NCI-H345 (cell line): ENCODE data around the gene QRFP.

Source experiments
- DNase-seq: peaks from one replicate; lab custom pipeline; 2025; lab: John Stamatoyannopoulos, UW

The QRFP gene, protein sequence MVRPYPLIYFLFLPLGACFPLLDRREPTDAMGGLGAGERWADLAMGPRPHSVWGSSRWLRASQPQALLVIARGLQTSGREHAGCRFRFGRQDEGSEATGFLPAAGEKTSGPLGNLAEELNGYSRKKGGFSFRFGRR

DNA sequence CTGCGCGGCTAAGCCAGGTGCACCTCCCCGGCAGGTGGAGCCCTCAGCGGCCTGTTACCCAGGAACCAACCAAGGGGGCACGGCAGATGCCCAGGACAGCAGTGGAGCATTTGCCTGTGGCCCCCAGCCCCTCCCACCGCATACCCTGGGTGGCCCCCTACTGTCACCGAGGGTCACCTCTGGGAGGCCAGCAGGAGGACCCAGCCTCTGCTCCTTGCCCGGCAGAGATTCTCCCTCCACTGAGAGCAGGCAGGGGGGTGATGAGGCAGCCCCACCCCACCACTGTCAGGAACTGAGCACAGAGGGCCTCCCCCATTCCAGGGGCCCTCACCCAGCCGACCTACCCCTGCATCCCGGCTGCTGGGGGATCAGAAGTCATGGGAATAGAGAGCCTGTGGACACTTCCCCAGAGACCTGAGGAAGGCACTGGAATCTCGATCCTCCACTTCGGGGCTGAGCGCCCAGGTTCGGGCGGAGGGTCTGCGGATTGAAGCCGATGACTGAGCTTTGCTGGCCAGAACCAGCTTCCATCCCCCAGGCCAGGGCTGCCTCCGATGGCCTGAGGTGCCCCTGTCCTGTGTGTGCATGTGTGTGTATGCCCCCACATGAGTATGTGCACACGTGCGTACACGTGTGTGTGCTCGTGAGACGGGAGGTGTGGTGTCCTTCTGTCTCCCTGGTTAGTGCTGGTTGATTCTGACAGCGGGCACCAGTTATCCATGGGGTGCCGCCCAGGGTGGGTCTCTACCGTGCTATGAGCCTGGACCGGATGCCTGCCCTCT lies at the start of gene QRFP:
TSS of gene QRFP (minus strand) at position 580 of the 782 bp plus-strand sequence. CDS start 2,974 bp downstream, outside the sequence.
- no peak for DNase-seq

DNA sequence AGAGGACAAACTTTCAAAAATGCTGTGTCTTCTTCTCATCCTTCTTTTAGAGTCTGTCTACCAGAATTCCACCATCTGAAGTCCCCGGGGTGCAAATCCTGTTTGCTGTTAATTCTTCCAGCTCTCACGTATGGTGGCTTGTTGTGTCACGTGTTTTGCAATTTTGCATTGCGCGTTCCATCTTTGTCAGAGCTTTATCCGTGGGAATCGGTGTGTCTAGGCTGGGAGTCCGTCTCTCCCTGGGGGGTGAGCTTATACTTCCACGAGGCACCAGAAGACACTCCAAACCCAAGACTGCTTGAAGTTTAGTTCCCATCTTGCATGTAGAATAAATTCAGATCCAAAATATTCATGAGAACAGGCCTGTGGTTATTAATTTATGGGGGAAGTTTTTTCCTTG lies 48.6 kb upstream of the QRFP start:
- DNase-seq = no peak

DNA sequence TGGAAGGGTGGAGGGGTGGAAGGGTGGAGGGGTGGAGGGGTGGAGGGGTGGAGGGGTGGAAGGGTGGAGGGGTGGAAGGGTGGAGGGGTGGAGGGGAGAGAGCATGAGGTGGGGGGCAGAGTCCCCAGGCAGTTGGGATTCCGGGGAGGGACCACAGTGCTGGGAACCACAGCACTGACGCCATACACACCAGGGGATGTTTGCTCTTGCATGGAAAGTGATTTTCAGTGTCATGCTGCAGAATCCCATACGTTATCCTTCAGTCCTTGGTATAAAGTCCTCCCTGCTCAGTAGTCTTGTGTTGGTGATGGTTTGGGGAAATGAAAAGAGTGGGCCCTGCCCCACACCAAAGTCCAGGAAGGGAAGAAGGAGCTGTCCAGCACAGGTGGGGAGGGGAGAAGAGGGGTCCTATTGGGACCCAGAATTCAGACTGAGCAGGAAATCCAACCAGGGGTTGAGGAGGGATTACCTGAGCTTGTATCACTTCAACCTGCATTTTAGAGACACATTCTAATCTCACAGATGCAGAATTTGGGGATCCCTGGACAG lies 48.0 kb upstream of the QRFP start:
- peak; percentile 35 for DNase-seq

DNA sequence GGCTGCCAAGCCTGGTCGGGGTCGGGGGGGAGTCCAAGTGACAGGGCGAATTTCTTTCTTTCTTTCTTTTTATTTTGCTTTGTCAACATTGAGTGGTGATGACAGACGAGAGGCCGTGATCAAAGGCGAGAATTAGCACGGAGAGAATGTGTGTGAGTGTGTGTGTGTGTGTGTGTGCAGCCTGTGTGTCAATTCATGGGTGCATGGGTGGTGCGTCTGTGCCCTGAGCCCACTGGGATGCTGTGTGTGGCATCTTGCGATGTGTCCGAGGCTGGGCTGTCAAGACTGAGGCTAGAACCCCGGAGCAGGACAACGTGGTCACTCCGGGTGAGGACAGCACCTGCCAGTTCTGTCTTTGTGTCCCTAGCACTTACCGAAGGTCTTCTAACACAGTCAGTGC lies 47.2 kb upstream of the QRFP start:
- no peak for DNase-seq

DNA sequence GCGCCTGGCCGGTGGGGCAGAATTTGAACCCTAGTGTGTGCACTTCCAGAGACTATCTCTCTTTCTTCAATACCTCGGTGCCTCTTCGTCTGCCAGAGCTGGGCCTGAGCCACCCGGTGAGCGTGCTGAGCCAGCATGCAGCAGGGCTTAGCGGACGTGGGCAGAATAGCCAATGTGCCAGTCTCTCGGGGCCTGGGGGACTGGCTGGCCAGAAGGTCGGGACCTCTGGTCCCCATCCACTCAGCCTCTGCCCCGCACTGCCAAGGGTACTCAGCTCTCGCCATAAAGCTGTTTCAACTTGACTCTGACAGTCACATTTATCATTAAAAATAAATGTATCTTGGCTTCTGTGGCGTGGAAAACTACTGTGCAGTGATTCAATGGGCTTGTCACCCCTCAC lies 46.6 kb upstream of the QRFP start:
- DNase-seq = no peak

DNA sequence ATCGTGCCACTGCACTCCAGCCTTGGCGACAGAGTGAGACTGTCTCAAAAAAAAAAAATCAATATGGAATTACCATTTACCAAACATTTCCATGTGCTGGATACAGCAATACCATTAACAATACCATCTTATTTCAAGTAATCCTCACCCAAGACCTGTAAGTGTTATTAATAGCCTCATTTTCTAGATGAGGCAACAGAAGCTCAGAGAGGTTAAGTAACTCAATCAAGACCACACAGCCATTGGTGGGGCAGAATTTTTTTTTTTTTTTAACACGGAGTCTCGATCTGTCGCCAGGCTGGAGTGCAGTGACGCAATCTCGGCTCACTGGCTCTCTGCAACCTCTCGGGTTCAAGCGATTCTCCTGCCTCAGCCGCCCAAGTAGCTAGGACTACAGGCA lies 46.1 kb upstream of the QRFP start:
- no peak for DNase-seq

DNA sequence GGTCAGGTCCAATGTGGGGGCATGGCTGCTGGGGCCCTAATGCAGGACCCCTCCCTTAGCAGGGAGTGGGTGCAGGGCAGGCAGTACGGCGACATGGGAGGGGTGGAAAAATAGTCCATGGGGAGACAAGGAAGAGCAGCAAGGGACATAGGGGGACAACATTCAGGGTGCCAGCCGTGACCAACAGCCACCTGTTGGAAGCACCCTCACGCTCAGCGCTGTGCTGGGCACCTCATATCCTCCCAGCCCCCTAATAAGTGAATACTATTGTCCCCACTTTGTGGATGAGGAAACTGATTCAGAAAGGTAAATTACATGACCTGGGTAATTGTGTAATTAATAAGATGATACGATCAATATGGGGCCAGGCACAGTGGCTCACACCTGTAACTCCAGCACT lies 45.5 kb upstream of the QRFP start:
- DNase-seq = no peak

DNA sequence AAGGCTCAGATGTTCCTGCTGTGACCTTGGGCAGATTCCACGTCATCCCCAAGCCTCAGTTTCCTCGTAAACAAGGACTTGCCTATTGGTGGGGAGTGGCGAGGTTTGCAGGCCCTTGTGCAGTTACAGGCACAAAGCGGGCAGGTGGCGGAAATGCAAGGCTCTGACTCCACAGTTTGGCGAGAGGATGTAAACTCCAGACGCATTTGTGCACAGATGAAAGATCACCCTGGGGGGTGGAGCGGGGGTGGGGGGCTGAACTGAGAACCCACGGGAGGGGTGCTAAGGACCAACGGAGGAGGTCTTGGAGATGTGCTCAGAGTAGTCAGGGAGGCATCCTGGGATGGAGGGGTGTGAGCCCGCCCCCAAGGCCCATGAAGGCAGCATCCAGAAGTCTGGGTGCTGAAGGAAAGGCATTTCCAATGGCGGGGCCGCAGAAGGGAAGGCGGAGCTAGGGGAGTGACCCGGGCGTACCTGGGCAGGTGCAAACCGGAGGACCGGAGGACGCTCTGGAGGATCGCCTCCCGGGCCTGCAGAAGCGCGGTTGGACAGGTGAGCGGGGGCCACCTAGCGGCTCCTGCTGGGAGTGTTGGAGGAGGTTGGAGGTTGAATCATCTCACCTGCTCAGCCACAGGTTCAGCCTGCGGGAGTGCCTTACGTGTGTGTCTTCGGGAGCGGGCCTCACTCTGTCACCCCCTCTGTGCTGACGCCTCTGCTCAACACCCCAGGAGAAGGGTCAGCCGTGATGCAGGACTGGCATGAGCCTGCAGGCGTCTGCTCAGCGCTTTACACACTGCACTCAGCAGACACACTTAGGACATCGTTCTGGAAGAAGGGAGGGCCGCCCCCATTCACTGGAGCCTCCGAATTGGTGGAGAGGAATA lies 44.3 kb upstream of the QRFP start:
- peak; percentile 84 for DNase-seq

DNA sequence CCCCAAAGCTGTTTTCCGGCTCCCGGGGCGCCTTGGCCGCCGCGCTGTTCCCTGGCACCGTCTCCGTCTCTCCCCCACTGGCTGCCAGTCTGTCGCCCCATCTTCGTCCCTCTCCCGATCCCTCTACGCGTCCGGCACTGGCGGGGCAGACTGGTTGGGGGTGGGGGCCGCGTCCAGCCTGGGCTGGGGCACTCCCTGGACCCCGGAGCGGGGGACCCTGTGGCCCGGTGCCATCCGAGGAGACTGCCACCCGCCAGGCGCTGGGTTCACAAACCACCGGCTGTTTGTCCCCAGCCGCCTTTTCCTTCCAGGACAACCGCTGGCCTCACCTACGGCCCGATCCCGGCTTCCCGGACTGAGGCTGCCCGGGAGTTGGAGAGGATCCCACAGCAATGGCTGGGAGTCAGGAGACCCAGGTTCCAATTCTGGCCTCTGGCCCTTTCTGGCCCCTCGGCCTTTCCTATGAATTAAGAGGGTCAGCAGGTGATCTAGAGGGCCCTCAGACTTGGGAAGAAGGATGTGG lies 43.5 kb upstream of the QRFP start:
- DNase-seq = no peak

DNA sequence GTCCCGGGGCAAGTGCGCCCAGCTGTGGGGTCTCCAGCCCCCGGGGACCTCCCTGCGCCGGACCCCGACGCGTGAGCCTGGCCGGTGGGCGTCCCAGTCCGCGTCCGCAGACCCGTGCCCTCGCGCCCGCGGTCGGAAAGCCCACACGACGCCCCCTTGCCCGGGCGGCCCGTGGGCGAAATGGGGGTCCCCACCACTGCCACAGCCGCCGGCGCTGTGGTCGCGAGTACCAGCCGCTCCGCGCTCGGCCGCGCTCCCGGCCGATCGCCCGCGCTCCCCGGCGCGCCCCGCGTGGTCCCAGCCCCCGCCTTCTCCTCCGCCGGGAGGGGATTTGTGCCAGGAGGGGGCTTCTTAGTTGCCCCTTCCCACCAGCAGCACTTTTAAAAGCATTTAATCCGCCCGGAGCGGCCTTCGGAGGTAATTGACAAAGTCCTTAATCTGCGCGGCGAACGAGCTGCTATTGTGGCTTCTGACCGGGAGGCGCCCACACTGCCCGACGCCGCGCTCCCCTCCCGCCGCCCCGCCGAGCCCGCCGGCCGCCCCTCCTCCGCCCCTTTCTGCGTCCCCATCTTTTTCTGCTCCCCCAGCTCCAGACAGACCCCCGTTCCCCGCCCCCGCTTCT lies 42.9 kb upstream of the QRFP start:
- no peak for DNase-seq

DNA sequence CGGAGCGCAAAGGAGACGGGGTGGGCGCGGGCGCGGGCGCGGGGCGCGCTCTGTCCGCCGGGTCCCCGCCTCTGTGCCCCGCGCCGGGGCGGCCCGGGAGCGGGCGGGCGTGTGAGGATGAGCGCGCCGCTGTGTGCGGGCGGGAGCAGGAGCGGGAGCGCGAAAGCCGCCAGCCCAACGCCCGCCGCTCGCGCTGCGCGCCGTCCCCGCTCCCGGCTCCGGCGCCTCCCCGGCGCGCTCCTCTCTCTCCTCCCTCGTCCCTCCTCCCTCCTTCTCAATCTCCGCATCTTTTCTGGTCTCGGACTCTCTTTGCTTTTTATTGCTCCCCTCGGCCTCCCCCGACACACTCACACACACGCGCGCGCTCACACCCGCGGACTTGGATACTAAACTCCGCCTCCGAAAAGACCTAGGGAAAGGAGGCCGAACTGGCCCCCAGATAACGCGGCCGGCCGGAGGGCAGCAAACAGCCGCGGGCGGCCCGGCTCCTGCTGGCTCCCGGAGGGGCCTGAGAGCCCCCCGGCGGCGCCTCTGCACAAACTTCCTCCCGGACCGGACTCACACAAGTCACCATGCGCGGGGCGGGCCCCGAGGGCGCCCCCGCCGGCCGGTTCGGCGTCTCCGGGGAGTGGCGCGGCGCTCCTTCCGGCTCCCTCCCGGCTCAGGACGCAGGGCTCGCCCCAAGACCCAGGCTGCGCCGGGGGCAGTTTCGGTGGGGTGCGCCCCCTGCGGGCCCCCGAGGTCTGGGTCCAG lies 42.2 kb upstream of the QRFP start, which contains the start of gene FIBCD1:
TSS of gene FIBCD1 (minus strand) at position 596 of the 753 bp plus-strand sequence. CDS start 640 bp downstream, outside the sequence.
- DNase-seq = peak; percentile 8

DNA sequence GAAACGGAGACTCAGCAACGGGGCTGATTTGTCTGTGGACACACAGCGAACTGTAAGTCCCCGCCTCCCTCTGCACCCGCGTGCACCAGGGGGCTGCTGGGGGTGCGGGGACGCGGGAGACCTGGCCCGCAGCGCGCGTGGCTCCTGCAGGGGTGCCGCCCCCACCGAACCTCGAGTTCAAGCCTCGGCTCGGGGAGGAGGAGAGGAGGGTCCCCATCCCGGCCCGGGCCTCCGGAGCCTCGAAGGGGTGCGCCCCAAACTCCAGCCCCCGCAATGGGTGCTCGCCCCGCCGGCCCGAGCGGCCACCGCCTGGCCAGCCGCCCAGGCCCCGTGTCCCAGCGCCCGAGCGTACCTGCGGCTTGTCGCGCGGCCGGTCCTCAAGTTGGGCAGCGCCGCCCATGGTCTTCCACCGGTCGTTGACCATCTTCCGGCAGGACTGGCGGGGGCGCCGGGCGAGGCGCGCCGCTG lies 41.6 kb upstream of the QRFP start:
- no peak for DNase-seq

DNA sequence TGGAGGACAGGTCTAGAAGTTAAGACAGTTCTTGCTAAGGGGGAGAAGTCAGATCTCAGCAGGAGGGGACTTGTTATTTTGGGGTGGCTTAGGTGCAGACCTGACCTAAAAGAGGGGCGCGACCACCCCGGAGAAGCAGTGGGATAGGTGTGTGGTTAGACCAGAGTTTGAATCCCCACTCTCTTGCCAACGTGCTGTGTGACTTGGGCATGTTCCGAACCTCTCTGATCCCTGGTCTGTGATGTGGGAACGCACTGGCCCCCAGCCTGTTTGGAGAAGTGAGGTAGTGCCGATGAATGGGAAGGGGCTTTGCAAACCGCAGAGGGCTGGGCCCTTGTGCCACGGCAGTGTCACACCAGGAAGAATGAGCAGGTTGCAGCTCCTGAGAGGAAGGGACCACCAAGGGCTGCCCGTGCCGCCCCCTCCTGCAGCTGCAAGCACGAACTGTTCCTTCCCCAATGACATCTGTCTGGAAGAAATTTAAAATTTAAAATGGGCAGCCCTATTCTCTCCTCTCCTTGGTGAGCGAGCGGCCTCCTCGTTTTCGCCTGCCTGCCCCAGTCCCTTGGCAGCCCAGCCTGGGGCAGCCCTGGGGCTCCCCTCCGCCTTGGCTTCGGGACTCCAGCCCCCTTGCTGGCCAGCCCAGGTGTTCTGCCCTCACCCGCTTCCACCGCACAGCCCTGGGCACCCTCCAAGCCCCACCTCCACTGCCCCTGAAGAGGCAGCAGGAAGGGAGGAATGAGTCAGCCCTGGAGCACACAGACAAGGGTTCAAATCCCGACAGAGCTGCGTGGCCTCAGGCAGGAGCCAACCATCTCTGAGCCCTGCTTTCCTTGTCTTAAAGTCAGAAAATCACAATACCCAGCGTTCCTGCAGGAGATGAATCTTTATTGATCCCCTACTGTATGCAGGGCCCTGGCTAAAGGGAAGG lies 40.8 kb upstream of the QRFP start:
- no peak for DNase-seq

DNA sequence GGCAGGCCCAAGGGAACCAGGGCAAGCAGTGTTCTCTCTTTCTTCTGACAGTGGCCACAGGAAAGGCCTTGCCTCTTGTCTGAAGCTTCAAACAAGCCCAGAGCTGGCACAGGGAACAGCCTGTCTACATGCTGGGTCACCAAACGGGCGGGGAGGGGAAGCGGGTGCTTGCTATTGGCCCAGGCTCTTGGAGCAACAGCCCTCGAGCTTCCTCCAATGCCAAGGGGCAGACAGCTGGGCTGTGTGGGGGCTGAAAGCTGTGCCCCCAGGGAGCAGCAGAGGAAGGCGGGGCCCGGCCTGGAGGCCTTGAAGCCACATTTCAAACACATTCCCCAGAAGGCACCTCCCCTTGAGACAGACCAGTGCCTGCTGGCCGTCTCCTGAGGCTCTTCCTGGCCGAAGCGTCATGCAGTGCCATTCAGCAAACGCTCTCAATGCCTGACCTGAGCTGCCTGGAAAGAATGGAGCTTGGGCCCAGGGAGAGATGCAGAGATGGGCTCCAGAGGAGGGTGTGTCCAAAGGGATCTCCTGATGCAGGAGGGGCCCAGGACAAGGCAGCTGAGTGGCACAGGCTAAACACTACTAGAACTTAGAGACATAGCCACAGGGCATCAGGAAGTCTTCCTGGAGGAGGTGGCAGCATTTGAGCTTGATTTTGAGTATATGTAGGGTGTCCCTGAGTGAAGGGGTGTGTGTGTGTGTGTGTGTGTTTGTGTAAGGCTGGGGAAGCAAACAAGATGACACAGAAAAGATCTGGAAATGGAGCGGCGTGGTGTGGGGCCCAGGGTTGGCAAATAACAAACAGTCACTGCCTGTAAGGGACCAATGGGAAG lies 39.9 kb upstream of the QRFP start:
- DNase-seq = no peak

DNA sequence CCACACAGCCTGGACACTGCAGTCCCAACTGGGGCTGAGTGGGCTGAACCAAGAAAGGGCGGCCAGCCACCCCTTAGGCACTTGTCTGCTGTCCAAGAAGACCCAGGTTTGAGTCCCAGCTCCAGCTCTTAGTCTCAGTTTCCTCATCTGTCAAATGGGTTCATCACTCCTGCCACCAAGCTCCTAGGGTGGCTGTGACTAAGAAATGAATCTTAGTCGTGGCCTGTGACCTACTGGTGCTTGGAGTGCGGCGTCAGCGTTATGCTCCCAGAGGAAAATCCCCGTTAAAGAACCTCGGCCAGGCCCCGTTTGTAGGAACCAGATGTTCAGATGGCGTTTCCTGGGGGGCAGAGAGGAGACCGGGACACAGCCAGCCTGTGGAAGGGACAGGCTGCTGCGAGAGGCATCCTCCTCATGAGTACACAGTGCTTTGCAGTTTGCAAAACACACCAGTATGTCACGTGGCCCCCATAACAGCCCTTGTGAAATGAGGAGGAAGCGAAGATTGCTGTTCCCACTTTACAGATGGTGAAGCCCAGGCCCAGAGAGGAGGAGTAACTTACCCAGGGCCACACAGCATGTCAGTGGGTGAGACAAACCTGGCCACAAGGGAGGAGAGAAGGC lies 39.1 kb upstream of the QRFP start:
- DNase-seq = no peak

DNA sequence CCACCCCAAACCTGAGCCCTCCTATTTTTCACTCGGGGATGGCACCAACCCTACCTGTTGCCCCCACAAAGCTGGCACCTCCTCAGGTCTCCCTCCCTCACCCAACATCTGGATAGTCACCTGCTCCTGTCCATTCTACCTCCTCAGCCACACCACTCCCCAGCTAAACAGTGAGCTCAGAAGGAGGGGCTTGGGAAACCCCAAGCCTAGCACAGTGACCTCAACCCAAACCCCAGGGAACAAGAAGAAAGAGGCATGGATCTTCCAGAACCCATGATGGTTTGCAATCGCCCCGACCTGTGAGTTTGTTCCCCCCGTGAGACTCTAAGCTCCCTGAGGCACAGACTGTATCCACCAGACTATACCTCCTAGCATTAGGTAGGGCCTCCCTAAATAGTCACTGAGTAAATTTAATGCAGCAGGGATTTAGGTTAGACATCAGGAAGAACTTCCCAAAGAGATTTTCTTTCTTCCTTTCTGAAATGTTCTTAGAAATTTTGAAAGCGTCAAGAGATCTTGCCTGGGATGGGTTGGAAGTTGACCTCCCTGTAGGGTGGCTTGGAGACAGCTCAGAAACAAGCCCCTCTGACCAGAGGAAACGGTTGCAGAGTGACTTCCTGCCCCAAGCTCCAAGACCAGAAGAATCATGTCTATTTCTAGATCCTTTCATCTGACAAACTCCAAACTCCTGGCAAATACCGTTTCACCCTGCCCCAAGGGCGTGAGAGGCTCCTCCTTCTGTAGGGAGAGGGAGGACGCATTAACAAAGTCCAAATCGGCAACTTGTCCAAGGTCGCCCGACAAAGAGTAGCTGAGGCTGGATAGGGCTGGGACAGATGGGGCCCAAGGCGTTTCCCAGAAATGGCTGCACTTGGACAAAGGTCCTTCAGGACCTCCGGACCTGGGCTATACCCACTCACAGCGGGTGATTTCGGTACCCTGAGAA lies 38.4 kb upstream of the QRFP start:
- no peak for DNase-seq

DNA sequence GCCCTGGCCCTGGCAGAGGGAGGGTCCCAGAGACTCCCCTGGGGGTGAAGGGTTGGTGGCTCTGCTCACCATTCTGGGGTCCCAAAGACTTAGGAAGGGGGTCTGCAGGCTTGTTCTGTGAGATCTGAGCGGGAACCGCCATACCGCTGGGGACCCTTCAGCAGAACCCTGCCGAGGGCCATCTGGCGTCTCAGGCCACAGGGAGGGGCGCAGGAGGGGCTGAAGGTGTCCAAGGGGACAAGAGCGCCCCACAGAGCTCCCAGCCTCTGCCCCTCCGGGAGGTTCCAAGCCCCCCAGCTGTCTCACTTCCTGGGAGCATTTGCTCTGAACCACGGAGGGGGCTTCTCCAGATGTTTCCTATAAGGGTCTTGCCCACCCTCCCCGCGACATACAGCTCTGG lies 37.6 kb upstream of the QRFP start:
- no peak for DNase-seq
